Endodermal cell (in vitro differentiated cells): ENCODE data around the gene KCNAB3. TPM values are rescaled to one million over a fixed set of nuclear protein-coding genes. Genes with fewer than 3 reads are reported as not detected.

Experiments
- DNase-seq: peaks from one replicate; pipeline ENCODE4 v3.0.0-alpha.2; 2017
- H3K27ac ChIP-seq: 2 replicates; pipeline ENCODE4 v1.5.1; 2013; ENCODE audit warnings: mild to moderate bottlenecking, low read depth, low read length, moderate library complexity
- H3K27me3 ChIP-seq: 2 replicates; pipeline ENCODE4 v1.6.1; 2013; ENCODE audit warnings: mild to moderate bottlenecking, low read length, moderate library complexity; ENCODE audit not compliant: insufficient read depth, control insufficient read depth, poor library complexity, severe bottlenecking
- H3K36me3 ChIP-seq: 2 replicates; pipeline ENCODE4 v1.7.0; 2013; ENCODE audit warnings: mild to moderate bottlenecking, low read length, moderate library complexity; ENCODE audit not compliant: control insufficient read depth, insufficient read depth
- H3K4me1 ChIP-seq: one replicate; pipeline ENCODE4 v1.7.0; 2013; ENCODE audit warnings: low read length; ENCODE audit not compliant: control insufficient read depth, insufficient read depth
- H3K4me3 ChIP-seq: 2 replicates; pipeline ENCODE4 v1.5.1; 2013; ENCODE audit warnings: mild to moderate bottlenecking, low read length, moderate library complexity
- H3K9ac ChIP-seq: 2 replicates; pipeline ENCODE4 v1.6.1; 2013; ENCODE audit warnings: mild to moderate bottlenecking, low read length, moderate library complexity; ENCODE audit not compliant: poor library complexity, severe bottlenecking; ENCODE audit errors: extremely low read depth
- H3K9me3 ChIP-seq: 2 replicates; pipeline ENCODE4 v1.6.1; 2013; ENCODE audit warnings: mild to moderate bottlenecking, low read length, moderate library complexity; ENCODE audit not compliant: control insufficient read depth
- H3K27ac Mint-ChIP-seq: 2 replicates; pipeline ENCODE4 v1.8.0; 2020; ENCODE audit warnings: mixed read lengths
- H3K27me3 Mint-ChIP-seq: 2 replicates; pipeline ENCODE4 v1.8.0; 2021; ENCODE audit warnings: mild to moderate bottlenecking, mixed read lengths; ENCODE audit not compliant: insufficient read depth
- H3K36me3 Mint-ChIP-seq: 2 replicates; pipeline ENCODE4 v1.8.0; 2020; ENCODE audit warnings: low read depth, mixed read lengths
- H3K4me1 Mint-ChIP-seq: 2 replicates; pipeline ENCODE4 v1.8.0; 2020; ENCODE audit warnings: mixed read lengths
- H3K4me3 Mint-ChIP-seq: 2 replicates; pipeline ENCODE4 v1.8.0; 2020; ENCODE audit warnings: mild to moderate bottlenecking, moderate library complexity, mixed read lengths
- H3K9me3 Mint-ChIP-seq: 2 replicates; pipeline ENCODE4 v1.8.0; 2020; ENCODE audit warnings: mild to moderate bottlenecking, mixed read lengths
- WGBS, 2 experiments: methylation state at CpG; one replicate each; pipeline versions ENCODE4 v1.1.5 to v1.1.7; 2013; ENCODE audit warnings: missing lambda C conversion rate in 2 of 2, mixed read lengths in 1 of 2; ENCODE audit not compliant: insufficient coverage in 1 of 2, insufficient read length in 1 of 2; 5-methylcytosine and 5-hydroxymethylcytosine counted together
- long read RNA-seq, 4 experiments: library from polyadenylated mRNA in 2 of 4; library from RNA in 1 of 4; library from capped mRNA in 1 of 4; stranded (forward) in 3 of 4; unstranded in 1 of 4; transcript quantifications; one replicate each; pipeline ENCODE4 v2.0.0, GENCODE V29; 2020 to 2021; ENCODE audit warnings: inconsistent platforms in 1 of 4
- polyA plus RNA-seq, 2 experiments: library from polyadenylated mRNA; stranded (reverse); fragments of 50-300 nt; gene quantifications; one replicate each; pipeline ENCODE4 v1.2.3, GENCODE V29; 2013
- total RNA-seq, 2 donors: library from RNA; stranded (reverse); fragmentation: NEBNext Ultra II Directional in 1 of 2; extraction: Animal tissue kit (Norgen Biotek cat#: 25700) in 1 of 2; gene quantifications; 2 replicates in 1 of 2; 3 replicates in 1 of 2; pipeline ENCODE4 v1.2.1, GENCODE V29; 2021
- TF ChIP-seq, protein P1 (sequence below): fragments of 200-600 bp; sonication (generic); conservative IDR thresholded peaks from 2 replicates; pipeline ENCODE4 v1.5.0; 2021; ENCODE audit warnings: antibody characterized with exemption, mild to moderate bottlenecking

KCNAB3 gene
- 1 to 10 TPM; 4.0 to 6.5 TPM for total RNA-seq
- polyA plus RNA-seq (2013, experiment 1 of 2), result 16.3 TPM
- 15.3 TPM for polyA plus RNA-seq (2013, experiment 2 of 2)
- long read RNA-seq, experiment 1, result 0 reads
- long read RNA-seq, experiment 2, transcript KCNAB3-201 (14 exons, 2,458 nt), result major isoform, 8 of 15 reads
- long read RNA-seq, experiment 2, partial matches to known transcripts, result 1 of 15 reads
- long read RNA-seq, experiment 2, other reads (novel, unspliced or antisense), result 6 of 15 reads
- long read RNA-seq, experiment 3, partial matches to known transcripts, result 1 of 2 reads
- long read RNA-seq, experiment 3, other reads (novel, unspliced or antisense), result 0 of 2 reads
- long read RNA-seq, experiment 4, partial matches to known transcripts, result 1 of 1 reads
- long read RNA-seq, experiment 4, other reads (novel, unspliced or antisense), result 0 of 1 reads

- TF ChIP-seq, protein P1, sequence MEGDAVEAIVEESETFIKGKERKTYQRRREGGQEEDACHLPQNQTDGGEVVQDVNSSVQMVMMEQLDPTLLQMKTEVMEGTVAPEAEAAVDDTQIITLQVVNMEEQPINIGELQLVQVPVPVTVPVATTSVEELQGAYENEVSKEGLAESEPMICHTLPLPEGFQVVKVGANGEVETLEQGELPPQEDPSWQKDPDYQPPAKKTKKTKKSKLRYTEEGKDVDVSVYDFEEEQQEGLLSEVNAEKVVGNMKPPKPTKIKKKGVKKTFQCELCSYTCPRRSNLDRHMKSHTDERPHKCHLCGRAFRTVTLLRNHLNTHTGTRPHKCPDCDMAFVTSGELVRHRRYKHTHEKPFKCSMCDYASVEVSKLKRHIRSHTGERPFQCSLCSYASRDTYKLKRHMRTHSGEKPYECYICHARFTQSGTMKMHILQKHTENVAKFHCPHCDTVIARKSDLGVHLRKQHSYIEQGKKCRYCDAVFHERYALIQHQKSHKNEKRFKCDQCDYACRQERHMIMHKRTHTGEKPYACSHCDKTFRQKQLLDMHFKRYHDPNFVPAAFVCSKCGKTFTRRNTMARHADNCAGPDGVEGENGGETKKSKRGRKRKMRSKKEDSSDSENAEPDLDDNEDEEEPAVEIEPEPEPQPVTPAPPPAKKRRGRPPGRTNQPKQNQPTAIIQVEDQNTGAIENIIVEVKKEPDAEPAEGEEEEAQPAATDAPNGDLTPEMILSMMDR, result no peak
- H3K36me3 ChIP-seq, result peaks cover 9% of the 10 kb centered on the region
- Mint-ChIP-seq H3K36me3 (peaks cover 4% of the 10 kb centered on the region), H3K4me3 (peak within 1 kb of the TSS; percentile 99), H3K27ac (peak within 1 kb of the TSS; percentile 75), H3K27me3 (peaks cover 53% of the 10 kb centered on the region), H3K9me3 (no peaks in the 10 kb centered on the region), H3K4me1 (peaks cover 32% of the 10 kb centered on the region)
- H3K27ac ChIP-seq, result no peak within 1 kb of the TSS
- H3K27me3 ChIP-seq, result peaks cover 28% of the 10 kb centered on the region
- H3K4me1 ChIP-seq, result peaks cover 5% of the 10 kb centered on the region
- 7 to 16% methylated on average over 14 to 67 of the region's 67 CpGs for WGBS, 2 experiments
- DNase-seq, result peak; percentile 97
- H3K4me3 ChIP-seq, result peak within 1 kb of the TSS; percentile 95
- H3K9ac ChIP-seq, result no peak within 1 kb of the TSS
- no peaks in the 10 kb centered on the region for H3K9me3 ChIP-seq
Measured at GRCh38 chr17:7929158-7930023, at the start of gene KCNAB3. Gene KCNAB3, minus strand, starts transcription at chr17:7929856. Its CDS starts 421 bp downstream, at chr17:7929435.

GRCh38 chr17:7977805-7978204 lies 48.1 kb upstream of the KCNAB3 start:
- TF ChIP-seq, protein P1, result no peak
- H3K9me3 ChIP-seq, result peaks cover 29% of the 10 kb centered on the region
- 88 to 93% methylated on average over 1 to 5 of the region's 5 CpGs for WGBS, 2 experiments

GRCh38 chr17:7977039-7977438 lies 47.4 kb upstream of the KCNAB3 start:
- H3K4me3 Mint-ChIP-seq, result no peak overlapping the region
- TF ChIP-seq, protein P1, result no peak
- no peaks in the 10 kb centered on the region for H3K4me1 ChIP-seq

More at GRCh38 chr17:7977805-7978204, 48.1 kb upstream of the KCNAB3 start:
- Histone ChIP-seq H3K27me3 (no peaks in the 10 kb centered on the region), H3K36me3 (no peaks in the 10 kb centered on the region), H3K27ac (no peak overlapping the region), H3K9ac (no peak overlapping the region), H3K4me1 (no peaks in the 10 kb centered on the region), H3K4me3 (no peak overlapping the region)
- peaks cover 11% of the 10 kb centered on the region for H3K36me3 Mint-ChIP-seq
- DNase-seq, result no peak
- H3K9me3 Mint-ChIP-seq, result peaks cover 43% of the 10 kb centered on the region
- H3K4me1 Mint-ChIP-seq, result peaks cover 18% of the 10 kb centered on the region
- H3K27me3 Mint-ChIP-seq, result no peaks in the 10 kb centered on the region
- H3K27ac Mint-ChIP-seq, result no peak overlapping the region
- H3K4me3 Mint-ChIP-seq, result no peak overlapping the region

More at GRCh38 chr17:7977039-7977438, 47.4 kb upstream of the KCNAB3 start:
- no peak overlapping the region for H3K9ac ChIP-seq
- DNase-seq, result peak; percentile 33
- no peak overlapping the region for H3K4me3 ChIP-seq
- no peaks in the 10 kb centered on the region for H3K27me3 ChIP-seq
- H3K36me3 Mint-ChIP-seq, result peaks cover 11% of the 10 kb centered on the region
- H3K36me3 ChIP-seq, result no peaks in the 10 kb centered on the region
- H3K9me3 ChIP-seq, result peaks cover 29% of the 10 kb centered on the region
- H3K27ac Mint-ChIP-seq, result no peak overlapping the region
- 93 to 95% methylated on average over 3 to 4 of the region's 4 CpGs for WGBS, 2 experiments
- peaks cover 43% of the 10 kb centered on the region for H3K9me3 Mint-ChIP-seq
- H3K27ac ChIP-seq, result no peak overlapping the region
- no peaks in the 10 kb centered on the region for H3K27me3 Mint-ChIP-seq
- peaks cover 13% of the 10 kb centered on the region for H3K4me1 Mint-ChIP-seq
